K562 (cell line): ENCODE measurements around the gene SKIC2. TPM values are rescaled to one million over a fixed set of nuclear protein-coding genes. Genes with fewer than 3 reads are reported as not detected.

Experiments
- ATAC-seq: fragments of 200-7000 bp; cut with Tn5 transposase; 3 replicates; pipeline ENCODE4 v1.9.1; 2020; ENCODE audit warnings: moderate library complexity
- BruUV-seq: library from RNA; stranded (reverse); fragments of 400-500 nt; replicated peaks from 2 replicates; lab custom pipeline; 2021; lab: Mats Ljungman, UMichigan
- CTCF ChIA-PET: fragments of 300-600 bp; formaldehyde crosslinking; extraction: SDS; loops from one replicate; lab custom pipeline; 2021; ENCODE audit warnings: low intra/inter-chr PET ratio; lab: Yijun Ruan, JAX
- POLR2A ChIA-PET: fragments of 300-600, 350-650 bp; sonication (Branson Sonifier 250); formaldehyde crosslinking; extraction: SDS; loops from one replicate; lab custom pipeline; 2021; ENCODE audit warnings: antibody characterized with exemption, inconsistent platforms; lab: Yijun Ruan, JAX
- DNase-seq, 4 experiments: peaks; one replicate each; pipeline versions ENCODE4 v3.0.0 to v3.0.0-alpha.2; 2011 to 2018; ENCODE audit warnings: low spot score in 3 of 4, mixed read lengths in 3 of 4; ENCODE audit errors: extremely low read depth in 1 of 4
- FAIRE-seq: peaks from 2 replicates; lab custom pipeline; 2011; peaks lifted over from hg19 to GRCh38; lab: Jason Lieb, UNC
- H2AFZ ChIP-seq: 2 replicates; pipeline ENCODE4 v1.6.0; 2011; ENCODE audit warnings: low read depth, low read length, control low read depth, inconsistent platforms
- H3K27ac ChIP-seq: fragments of 200-600 bp; 3 replicates; pipeline ENCODE4 v1.8.0; 2011; ENCODE audit warnings: low read depth, mild to moderate bottlenecking, control low read depth, inconsistent platforms, low read length, moderate library complexity, mixed read lengths; ENCODE audit errors: extremely low read depth
- H3K27me3 ChIP-seq, 2 experiments: fragments of 300-600 bp in 1 of 2; 2 replicates in 1 of 2; 3 replicates in 1 of 2; pipeline versions ENCODE4 v1.6.0 to v1.8.0; 2011; ENCODE audit warnings: inconsistent platforms in 2 of 2, low read length in 2 of 2, mild to moderate bottlenecking in 1 of 2, mixed read lengths in 1 of 2, moderate library complexity in 1 of 2; ENCODE audit not compliant: control insufficient read depth in 2 of 2, insufficient read depth in 2 of 2
- H3K36me3 ChIP-seq: fragments of 300-600 bp; 3 replicates; pipeline ENCODE4 v1.8.0; 2011; ENCODE audit warnings: mild to moderate bottlenecking, low read length, inconsistent platforms; ENCODE audit not compliant: control insufficient read depth, insufficient read depth
- H3K4me1 ChIP-seq, 2 experiments: fragments of 200-600 bp in 1 of 2; replicated peaks in 1 of 2; 2 replicates in 1 of 2; 3 replicates in 1 of 2; pipeline versions ENCODE4 v1.5.1 to v1.8.0; 2011; ENCODE audit warnings: inconsistent platforms in 2 of 2, low read length in 2 of 2, mild to moderate bottlenecking in 1 of 2, mixed read lengths in 1 of 2, moderate library complexity in 1 of 2; ENCODE audit not compliant: control insufficient read depth in 2 of 2, insufficient read depth in 2 of 2
- H3K4me2 ChIP-seq: 2 replicates; pipeline ENCODE4 v1.6.1; 2011; ENCODE audit warnings: low read length, control low read depth, inconsistent platforms, mixed read lengths; ENCODE audit not compliant: insufficient read depth
- H3K4me3 ChIP-seq: fragments of 200-600 bp; sonication (generic), shearing (Covaris generic); 2 replicates; pipeline ENCODE4 v1.5.1; 2016; ENCODE audit warnings: control low read depth, inconsistent platforms
- H3K79me2 ChIP-seq: fragments of 200-600 bp; 3 replicates; pipeline ENCODE4 v1.8.0; 2011; ENCODE audit warnings: low read length, inconsistent platforms; ENCODE audit not compliant: control insufficient read depth, insufficient read depth
- H3K9ac ChIP-seq, 2 experiments: 2 replicates each; pipeline versions ENCODE4 v1.6.0 to v1.6.1; 2011; ENCODE audit warnings: low read depth in 2 of 2, low read length in 2 of 2, control low read depth in 1 of 2, inconsistent platforms in 1 of 2, mild to moderate bottlenecking in 1 of 2, mixed read lengths in 1 of 2; ENCODE audit not compliant: insufficient read depth in 1 of 2
- H3K9me1 ChIP-seq: one replicate; pipeline ENCODE4 v1.6.0; 2011; ENCODE audit warnings: inconsistent platforms, mild to moderate bottlenecking, low read length, moderate library complexity; ENCODE audit not compliant: control insufficient read depth, insufficient read depth
- H3K9me3 ChIP-seq: replicated peaks from 2 replicates; pipeline ENCODE4 v1.5.1; 2011; ENCODE audit warnings: low read depth, low read length, inconsistent platforms; ENCODE audit not compliant: control insufficient read depth, insufficient read depth
- H4K20me1 ChIP-seq: replicated peaks from 2 replicates; pipeline ENCODE4 v1.6.1; 2011; ENCODE audit warnings: low read length, inconsistent platforms, mixed read lengths; ENCODE audit not compliant: control insufficient read depth, insufficient read depth
- ARID2 ChIP-seq: fragments of 450-650 bp; IDR thresholded peaks from 2 replicates; pipeline ENCODE4 v1.6.1; 2017; ENCODE audit warnings: antibody characterized with exemption, mild to moderate bottlenecking
- CREBBP ChIP-seq: IDR thresholded peaks from one replicate; pipeline ENCODE4 v1.6.1; 2012; ENCODE audit warnings: low read depth, mild to moderate bottlenecking, control low read depth, inconsistent platforms, low read length
- CREM ChIP-seq: IDR thresholded peaks from 2 replicates; pipeline ENCODE4 v1.6.1; 2014; ENCODE audit warnings: antibody characterized with exemption, low read depth
- DMBX1 ChIP-seq: fragments of 250-450 bp; sonication (Bioruptor Pico); IDR thresholded peaks from 2 replicates; pipeline ENCODE4 v1.8.0; 2022; ENCODE audit warnings: inconsistent platforms, mild to moderate bottlenecking, moderate library complexity, borderline replicate concordance
- GABPB2 ChIP-seq: fragments of 250-450 bp; sonication (Bioruptor Pico); conservative IDR thresholded peaks from 2 replicates; pipeline ENCODE4 v1.5.1; 2021; ENCODE audit warnings: mild to moderate bottlenecking
- MTA3 ChIP-seq: fragments of 450-650 bp; formaldehyde crosslinking; IDR thresholded peaks from 2 replicates; pipeline ENCODE4 v1.6.1; 2017; ENCODE audit warnings: mild to moderate bottlenecking, borderline replicate concordance
- NFRKB ChIP-seq: fragments of 450-650 bp; IDR thresholded peaks from 2 replicates; pipeline ENCODE4 v1.6.1; 2016; ENCODE audit warnings: low read depth
- POLR2G ChIP-seq: fragments of 200-400 bp; formaldehyde crosslinking; IDR thresholded peaks from 2 replicates; pipeline ENCODE4 v1.6.1; 2017; ENCODE audit warnings: low read depth, mild to moderate bottlenecking, antibody characterized with exemption, low read length, moderate library complexity
- RBFOX2 ChIP-seq: fragments of 200-400 bp; formaldehyde crosslinking; IDR thresholded peaks from 2 replicates; pipeline ENCODE4 v1.6.1; 2017; ENCODE audit warnings: low read depth, mild to moderate bottlenecking, low read length, moderate library complexity
- STAT5B ChIP-seq: fragments of 250-450 bp; sonication (Bioruptor Pico); IDR thresholded peaks from 2 replicates; pipeline ENCODE4 v1.8.0; 2021; ENCODE audit warnings: mild to moderate bottlenecking, inconsistent platforms
- USF2 ChIP-seq: sonication (generic); formaldehyde crosslinking; IDR thresholded peaks from 2 replicates; pipeline ENCODE4 v1.5.0; 2020; ENCODE audit warnings: missing genetic modification reagents
- ZBED1 ChIP-seq: IDR thresholded peaks from 2 replicates; pipeline ENCODE4 v1.6.1; 2014
- ZBTB7A ChIP-seq: IDR thresholded peaks from 2 replicates; pipeline ENCODE4 v1.6.1; 2011; ENCODE audit warnings: low read depth, mild to moderate bottlenecking, low read length, moderate library complexity, borderline replicate concordance; ENCODE audit not compliant: control insufficient read depth
- ZC3H8 ChIP-seq: fragments of 450-650 bp; IDR thresholded peaks from 2 replicates; pipeline ENCODE4 v1.6.1; 2017
- ZNF668 ChIP-seq: fragments of 250-450 bp; sonication (Bioruptor Pico); IDR thresholded peaks from 2 replicates; pipeline ENCODE4 v1.8.0; 2022; ENCODE audit warnings: mild to moderate bottlenecking, inconsistent platforms
- WGBS: fragments of 100-300 bp; shearing (Covaris generic); methylation state at CpG from one replicate; pipeline ENCODE4 v1.1.6; 2016; ENCODE audit warnings: low coverage, mixed read lengths; ENCODE audit not compliant: insufficient coverage; ENCODE audit errors: missing lambda C conversion rate; 5-methylcytosine and 5-hydroxymethylcytosine counted together
- in situ Hi-C: fragments of 300-500 bp; cut with MboI; formaldehyde crosslinking; loops from 4 replicates; pipeline ENCODE4 v1.15.0; 2018; ENCODE audit warnings: inconsistent platforms, mixed read lengths
- intact Hi-C: fragments of 100-400 bp; cut with micrococcal nuclease; formaldehyde crosslinking; loops from 2 replicates; pipeline ENCODE4 v1.14.2; 2022
- polyA plus RNA-seq, 8 experiments: library from polyadenylated mRNA; depleted of rRNA in 4 of 8; stranded (reverse) in 5 of 8; unstranded in 3 of 8; fragments of >200 nt; fragmentation: Nextera tagmentation in 2 of 8; fragmentation: Illumina TruSeq in 1 of 8; extraction: Ambion mirVana in 2 of 8; extraction: Trizol in 1 of 8; gene quantifications; 2 replicates each; pipeline versions ENCODE4 v1.2.1 to v1.2.3, GENCODE V29; 2011 to 2014; ENCODE audit warnings: inconsistent platforms in 1 of 8, missing spikeins in 1 of 8
- total RNA-seq, 7 experiments: library from RNA; depleted of rRNA in 6 of 7; stranded (reverse); fragments of >200 nt in 6 of 7; fragmentation: Illumina TruSeq in 2 of 7; extraction: Trizol in 2 of 7; gene quantifications; 2 replicates each; pipeline versions ENCODE4 v1.2.1 to v1.2.3, GENCODE V29; 2011 to 2021; ENCODE audit warnings: low replicate concordance in 1 of 7
- TF ChIP-seq, protein P1 (sequence below): fragments of 250-450 bp; sonication (Bioruptor Pico); IDR thresholded peaks from 2 replicates; pipeline ENCODE4 v1.4.0; 2020

The SKIC2 gene
- total and polyA plus RNA-seq, 9 of the 15 experiments (the other 6 are each of a cell fraction or from before 2014, with no cell fraction given): 3.3 to 94.6 (median 38.8) TPM

DNA sequence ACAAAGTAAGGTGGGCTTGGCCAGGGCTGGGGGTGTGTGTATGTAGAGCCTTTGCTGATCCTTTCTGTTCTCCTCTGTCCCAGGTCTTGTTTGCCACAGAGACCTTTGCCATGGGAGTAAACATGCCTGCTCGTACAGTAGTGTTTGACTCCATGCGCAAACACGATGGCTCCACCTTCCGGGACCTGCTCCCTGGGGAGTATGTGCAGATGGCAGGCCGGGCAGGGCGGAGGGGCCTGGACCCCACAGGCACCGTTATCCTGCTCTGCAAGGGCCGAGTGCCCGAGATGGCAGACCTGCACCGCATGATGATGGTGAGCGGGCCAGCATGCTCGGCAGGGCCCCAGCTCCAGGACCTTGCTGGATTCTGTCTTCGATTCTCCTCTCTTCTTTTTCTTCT lies 6.7 kb downstream of the SKIC2 start:
- H3K4me2 ChIP-seq: no peak overlapping the region
- H3K4me3 ChIP-seq: no peak overlapping the region
- CTCF ChIA-PET: no interaction called here
- no peaks in the 10 kb centered on the region for H3K27me3 ChIP-seq
- ATAC-seq: no peak
- H4K20me1 ChIP-seq: no peaks in the 10 kb centered on the region
- no peak overlapping the region for H3K27ac ChIP-seq
- FAIRE-seq: no peak
- WGBS: 94% methylated on average over 13 of the region's 13 CpGs
- TF ChIP-seq RBFOX2: peak; percentile 44; the same call in 1 of the 2 replicates
- no peak for TF ChIP-seq ZBED1
- TF ChIP-seq GABPB2 (CRISPR knock-in tag): no peak
- TF ChIP-seq DMBX1 (CRISPR knock-in tag): no peak
- TF ChIP-seq POLR2G: peak; percentile 36; the same call in 1 of the 2 replicates
- TF ChIP-seq CREM: no peak
- no peak for TF ChIP-seq CREBBP
- POLR2A ChIA-PET: no interaction called here
- H3K9ac ChIP-seq: no peak overlapping the region
- H3K4me1 ChIP-seq: peaks cover 28 to 31% of the 10 kb centered on the region in 2 experiments; a peak in 4 of 5 replicates
- H3K9me1 ChIP-seq: no peaks in the 10 kb centered on the region
- peaks cover 98% of the 10 kb centered on the region for H3K36me3 ChIP-seq
- DNase-seq: no peak
- BruUV-seq: no TSS peak
- peaks cover 11% of the 10 kb centered on the region for H3K79me2 ChIP-seq
- no peaks in the 10 kb centered on the region for H3K9me3 ChIP-seq
- no peak overlapping the region for H2AFZ ChIP-seq
- in situ Hi-C loops (no loop called here), intact Hi-C loops (no loop called here)

- Histone ChIP-seq H3K4me2 (no peak overlapping the region), H2AFZ (no peak overlapping the region), H3K79me2 (peaks cover 19% of the 10 kb centered on the region), H3K27ac (no peak overlapping the region; the same call in 2 of the 3 replicates), H3K4me3 (no peak overlapping the region), H3K9me3 (no peaks in the 10 kb centered on the region), H4K20me1 (no peaks in the 10 kb centered on the region)
- POLR2A ChIA-PET: interaction anchor here (0.6 to 1.5 kb wide), 2 partner anchors 15 to 43 kb away, joined by 3 to 7 read pairs; no protein-coding TSS in a partner anchor
- DNase-seq (no peak), FAIRE-seq (no peak)
- 87% methylated on average over 7 of the region's 7 CpGs for WGBS
- BruUV-seq: no TSS peak
- no peak for TF ChIP-seq NFRKB
- no peak for TF ChIP-seq STAT5B (CRISPR knock-in tag)
- no peak for TF ChIP-seq ZBTB7A
- TF ChIP-seq, protein P1, sequence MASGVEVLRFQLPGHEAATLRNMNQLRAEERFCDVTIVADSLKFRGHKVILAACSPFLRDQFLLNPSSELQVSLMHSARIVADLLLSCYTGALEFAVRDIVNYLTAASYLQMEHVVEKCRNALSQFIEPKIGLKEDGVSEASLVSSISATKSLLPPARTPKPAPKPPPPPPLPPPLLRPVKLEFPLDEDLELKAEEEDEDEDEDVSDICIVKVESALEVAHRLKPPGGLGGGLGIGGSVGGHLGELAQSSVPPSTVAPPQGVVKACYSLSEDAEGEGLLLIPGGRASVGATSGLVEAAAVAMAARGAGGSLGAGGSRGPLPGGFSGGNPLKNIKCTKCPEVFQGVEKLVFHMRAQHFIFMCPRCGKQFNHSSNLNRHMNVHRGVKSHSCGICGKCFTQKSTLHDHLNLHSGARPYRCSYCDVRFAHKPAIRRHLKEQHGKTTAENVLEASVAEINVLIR (CRISPR knock-in tag): no peak
- TF ChIP-seq ZC3H8: no peak
- TF ChIP-seq ZNF668 (CRISPR knock-in tag): no peak
- TF ChIP-seq MTA3: no peak
- no peak for TF ChIP-seq ARID2
- TF ChIP-seq USF2 (CRISPR knock-in tag): no peak
- TF ChIP-seq, all 486 proteins: peak for 0
- Histone ChIP-seq H3K4me1 (peaks cover 35 to 39% of the 10 kb centered on the region in 2 experiments; a peak in 4 of 5 replicates), H3K36me3 (peaks cover 97% of the 10 kb centered on the region), H3K9ac (peak overlapping the region in 1 of 2 experiments; percentile 5; a peak in 1 of 4 replicates), H3K27me3 (no peaks in the 10 kb centered on the region), H3K9me1 (no peaks in the 10 kb centered on the region)
- in situ Hi-C loops (no loop called here), intact Hi-C loops (no loop called here)
- CTCF ChIA-PET: no interaction called here
- no peak for ATAC-seq
Observed at GRCh38 chr6:31966506-31966905, 7.5 kb downstream of the SKIC2 start.
